Activated effector memory CD4-positive, alpha-beta T cell treated with Interleukin-2 at 50 U/mL for 16 hours (primary cell): ENCODE measurements around the gene ACOT6.
"Not testable (repeated sequence)": the region's sequence is repeated elsewhere in the genome, so short reads cannot be mapped to it uniquely, and the experiment has no call there.

ENCODE experiments used
- DNase-seq: peaks from one replicate; pipeline ENCODE4 v3.0.0-alpha.2; 2020

ACOT6 gene

DNA sequence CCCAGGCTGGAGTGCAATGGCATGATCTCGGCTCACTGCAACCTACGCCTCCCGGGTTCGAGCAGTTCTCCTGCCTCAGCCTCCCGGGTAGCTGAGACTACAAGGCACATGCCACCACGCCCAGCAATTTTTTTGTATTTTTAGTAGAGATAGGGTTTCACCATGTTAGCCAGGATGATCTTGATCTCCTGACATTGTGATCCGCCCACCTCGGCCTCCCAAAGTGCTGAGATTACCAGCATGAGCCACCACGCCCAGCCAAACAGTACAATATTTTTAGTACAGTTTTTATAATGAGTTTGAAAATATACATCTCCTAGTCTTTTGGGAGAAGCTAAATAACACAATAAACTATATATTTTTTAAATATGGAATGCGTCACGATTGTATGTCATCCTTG is 46.9 kb downstream of the ACOT6 start:
- DNase-seq = not testable (repeated sequence)

DNA sequence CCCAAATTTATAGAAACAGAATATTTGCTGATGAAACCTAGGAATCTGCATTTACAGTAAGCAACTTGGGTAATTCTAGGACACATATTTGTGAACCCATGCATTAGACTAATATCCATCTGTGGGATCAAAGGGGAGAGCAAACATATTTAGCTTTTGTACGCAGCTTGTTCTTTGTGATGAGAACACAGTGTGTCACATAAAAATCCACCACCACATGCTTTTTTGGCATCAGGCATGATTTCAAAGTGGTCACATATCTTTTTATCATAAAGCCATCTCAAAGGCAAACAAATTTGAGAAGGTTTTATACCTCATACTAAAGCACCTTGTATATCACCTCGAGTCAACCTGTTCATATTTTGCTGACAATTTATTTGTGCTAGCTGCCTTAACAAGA is 48.2 kb downstream of the ACOT6 start:
- DNase-seq = no peak

DNA sequence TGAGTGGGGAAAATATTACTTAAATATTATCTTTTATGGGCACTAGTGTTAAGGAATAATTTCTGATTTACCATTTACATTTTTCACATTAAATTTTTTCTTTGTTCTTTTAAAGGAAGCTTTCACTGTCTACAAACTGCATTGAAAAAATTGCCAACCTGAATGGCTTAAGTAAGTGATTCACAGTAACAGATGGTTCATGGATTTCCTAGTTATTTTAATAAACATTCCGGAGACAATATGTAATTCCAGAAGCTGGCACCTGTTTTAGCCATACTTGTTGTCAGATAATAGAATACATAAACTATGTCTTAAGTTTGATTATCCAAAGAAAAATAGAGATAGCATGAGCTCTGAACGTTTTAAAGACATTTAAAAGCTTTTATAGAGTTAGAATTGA is 49.6 kb downstream of the ACOT6 start:
- no peak for DNase-seq

DNA sequence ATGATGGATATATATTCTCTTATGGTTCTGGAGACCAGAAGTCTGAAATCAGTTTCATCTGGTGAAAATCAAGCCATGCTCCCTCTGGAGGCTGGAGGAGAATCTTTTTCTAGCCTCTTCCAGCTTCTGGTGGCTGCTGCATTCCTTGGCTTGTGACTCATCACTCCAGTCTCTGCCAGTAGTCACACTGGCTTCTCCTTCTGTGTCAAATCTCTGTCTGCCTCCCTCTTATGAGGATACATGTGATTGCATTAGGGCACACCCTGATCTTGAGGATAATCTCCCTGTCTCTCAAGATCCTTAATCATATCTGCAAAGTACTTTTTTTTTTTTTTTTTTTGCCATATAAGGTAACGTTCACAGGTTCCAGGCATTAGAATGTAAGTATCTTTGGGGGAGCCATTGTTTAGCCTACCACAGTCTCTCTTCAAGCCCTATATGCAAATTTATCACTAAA is 50.2 kb downstream of the ACOT6 start:
- DNase-seq = no peak

DNA sequence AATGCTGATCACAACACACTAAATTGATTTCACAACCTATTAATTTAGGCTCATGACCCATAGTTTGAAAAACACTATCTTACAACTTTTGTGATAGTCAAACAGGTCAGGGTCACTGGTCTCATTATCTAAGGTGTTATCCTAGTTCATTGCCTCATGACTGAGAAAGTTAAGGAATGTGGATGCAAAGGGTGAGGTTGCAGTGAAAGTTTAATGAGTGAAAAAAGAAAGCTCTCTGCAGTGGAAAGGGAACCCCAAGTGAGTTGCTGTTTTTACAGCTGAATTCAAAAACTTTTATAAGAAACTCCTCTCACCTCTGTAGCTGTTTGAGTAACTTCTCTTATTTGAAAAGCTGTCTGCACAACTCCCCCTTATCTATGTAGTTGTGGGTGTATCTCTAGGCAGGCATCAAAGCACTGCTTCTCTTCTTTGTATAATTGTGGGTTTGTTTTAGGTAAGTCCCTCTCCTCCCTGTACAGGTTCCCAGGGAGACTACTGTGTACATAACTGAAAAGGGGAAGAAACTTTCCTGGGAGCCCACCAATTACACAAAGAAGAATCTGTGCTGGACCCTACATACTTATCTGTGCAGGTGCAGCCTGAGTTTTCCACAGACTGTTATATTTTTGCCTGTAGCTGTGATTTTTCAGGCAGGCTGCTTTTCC is 51.4 kb downstream of the ACOT6 start:
- DNase-seq = no peak

DNA sequence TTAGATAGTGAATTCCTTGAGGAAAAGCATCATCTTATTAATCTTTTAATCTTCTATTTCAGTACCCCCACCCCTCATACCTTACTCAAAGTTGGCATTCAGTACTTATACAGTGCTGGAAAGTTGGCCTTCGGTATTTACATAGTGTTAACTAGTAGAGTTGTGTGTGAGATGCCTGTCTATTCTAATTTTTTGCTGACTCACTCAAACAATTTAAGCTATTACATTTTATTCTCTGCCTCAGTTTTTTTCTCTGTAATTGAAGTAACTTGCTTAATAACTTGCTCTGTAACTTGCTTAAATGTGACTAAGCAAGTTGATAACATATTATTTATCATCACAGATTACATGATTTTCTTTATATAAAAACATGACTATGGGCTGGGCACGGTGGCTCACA is 52.8 kb downstream of the ACOT6 start:
- no peak for DNase-seq

DNA sequence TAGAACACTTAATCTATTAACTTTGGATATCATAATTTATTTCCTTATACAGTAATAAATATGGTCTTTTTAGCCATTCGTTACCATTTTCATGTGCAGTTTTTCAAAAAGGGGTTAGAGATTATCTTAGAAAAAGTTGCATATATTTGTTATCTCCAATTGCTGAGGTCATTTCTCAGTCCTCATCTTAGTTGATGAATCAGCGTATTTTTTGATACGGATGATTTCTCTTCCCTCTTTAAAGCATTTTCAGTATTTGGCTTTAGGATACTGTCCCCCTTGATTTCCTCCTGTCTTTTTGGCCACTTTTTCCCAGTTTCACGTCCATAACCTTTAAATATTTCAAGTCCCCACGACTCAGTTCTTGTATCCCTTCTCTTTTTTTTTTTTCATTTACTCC is 54.3 kb downstream of the ACOT6 start:
- no peak for DNase-seq

DNA sequence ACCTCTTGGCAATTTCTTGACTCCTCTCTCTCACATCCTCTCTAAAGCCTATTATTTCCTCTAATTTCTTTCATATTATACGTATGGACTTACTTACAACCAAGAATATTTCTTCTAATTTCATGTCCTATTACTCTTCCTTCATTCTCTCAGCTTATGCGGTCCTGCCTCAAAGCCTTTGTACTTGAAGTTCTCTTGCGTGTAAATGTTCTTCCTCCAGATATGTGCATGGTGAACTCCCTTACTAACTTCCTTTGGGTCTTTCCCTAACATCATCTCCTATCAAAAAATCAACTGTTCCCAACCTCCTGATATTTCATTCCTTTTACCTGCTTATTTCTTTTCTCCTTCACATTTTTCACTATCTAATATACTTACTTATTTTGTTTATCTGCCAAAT is 55.5 kb downstream of the ACOT6 start:
- DNase-seq = no peak
